ENCODE data around the gene TRPM8.

GRCh38 chr2:233929352-233930022 is 12.3 kb downstream of the TRPM8 start:
- TF ChIP-seq, protein P1, sequence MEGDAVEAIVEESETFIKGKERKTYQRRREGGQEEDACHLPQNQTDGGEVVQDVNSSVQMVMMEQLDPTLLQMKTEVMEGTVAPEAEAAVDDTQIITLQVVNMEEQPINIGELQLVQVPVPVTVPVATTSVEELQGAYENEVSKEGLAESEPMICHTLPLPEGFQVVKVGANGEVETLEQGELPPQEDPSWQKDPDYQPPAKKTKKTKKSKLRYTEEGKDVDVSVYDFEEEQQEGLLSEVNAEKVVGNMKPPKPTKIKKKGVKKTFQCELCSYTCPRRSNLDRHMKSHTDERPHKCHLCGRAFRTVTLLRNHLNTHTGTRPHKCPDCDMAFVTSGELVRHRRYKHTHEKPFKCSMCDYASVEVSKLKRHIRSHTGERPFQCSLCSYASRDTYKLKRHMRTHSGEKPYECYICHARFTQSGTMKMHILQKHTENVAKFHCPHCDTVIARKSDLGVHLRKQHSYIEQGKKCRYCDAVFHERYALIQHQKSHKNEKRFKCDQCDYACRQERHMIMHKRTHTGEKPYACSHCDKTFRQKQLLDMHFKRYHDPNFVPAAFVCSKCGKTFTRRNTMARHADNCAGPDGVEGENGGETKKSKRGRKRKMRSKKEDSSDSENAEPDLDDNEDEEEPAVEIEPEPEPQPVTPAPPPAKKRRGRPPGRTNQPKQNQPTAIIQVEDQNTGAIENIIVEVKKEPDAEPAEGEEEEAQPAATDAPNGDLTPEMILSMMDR (IDR thresholded peaks at IDR 0.05), result no peak
- TF ChIP-seq TCF7L2 (IDR thresholded peaks at IDR 0.05; ENCODE audit: low read depth, low read length), result no peak
- TF ChIP-seq POLR2AphosphoS5 (IDR thresholded peaks at IDR 0.05; ENCODE audit: low read depth, low read length), result no peak
- TF ChIP-seq, protein P2, sequence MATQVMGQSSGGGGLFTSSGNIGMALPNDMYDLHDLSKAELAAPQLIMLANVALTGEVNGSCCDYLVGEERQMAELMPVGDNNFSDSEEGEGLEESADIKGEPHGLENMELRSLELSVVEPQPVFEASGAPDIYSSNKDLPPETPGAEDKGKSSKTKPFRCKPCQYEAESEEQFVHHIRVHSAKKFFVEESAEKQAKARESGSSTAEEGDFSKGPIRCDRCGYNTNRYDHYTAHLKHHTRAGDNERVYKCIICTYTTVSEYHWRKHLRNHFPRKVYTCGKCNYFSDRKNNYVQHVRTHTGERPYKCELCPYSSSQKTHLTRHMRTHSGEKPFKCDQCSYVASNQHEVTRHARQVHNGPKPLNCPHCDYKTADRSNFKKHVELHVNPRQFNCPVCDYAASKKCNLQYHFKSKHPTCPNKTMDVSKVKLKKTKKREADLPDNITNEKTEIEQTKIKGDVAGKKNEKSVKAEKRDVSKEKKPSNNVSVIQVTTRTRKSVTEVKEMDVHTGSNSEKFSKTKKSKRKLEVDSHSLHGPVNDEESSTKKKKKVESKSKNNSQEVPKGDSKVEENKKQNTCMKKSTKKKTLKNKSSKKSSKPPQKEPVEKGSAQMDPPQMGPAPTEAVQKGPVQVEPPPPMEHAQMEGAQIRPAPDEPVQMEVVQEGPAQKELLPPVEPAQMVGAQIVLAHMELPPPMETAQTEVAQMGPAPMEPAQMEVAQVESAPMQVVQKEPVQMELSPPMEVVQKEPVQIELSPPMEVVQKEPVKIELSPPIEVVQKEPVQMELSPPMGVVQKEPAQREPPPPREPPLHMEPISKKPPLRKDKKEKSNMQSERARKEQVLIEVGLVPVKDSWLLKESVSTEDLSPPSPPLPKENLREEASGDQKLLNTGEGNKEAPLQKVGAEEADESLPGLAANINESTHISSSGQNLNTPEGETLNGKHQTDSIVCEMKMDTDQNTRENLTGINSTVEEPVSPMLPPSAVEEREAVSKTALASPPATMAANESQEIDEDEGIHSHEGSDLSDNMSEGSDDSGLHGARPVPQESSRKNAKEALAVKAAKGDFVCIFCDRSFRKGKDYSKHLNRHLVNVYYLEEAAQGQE (IDR thresholded peaks at IDR 0.05; ENCODE audit: insufficient read depth in 1 of 2, low read depth in 2 of 2, low read length in 1 of 2), result no peak

Data from Panc1 (cell line).